Ishikawa (cell line): ENCODE measurements around the gene GRM2.

ENCODE experiments used
- CEBPB ChIP-seq: IDR thresholded peaks from 2 replicates; pipeline ENCODE4 v1.6.1; 2012
- CREB1 ChIP-seq: IDR thresholded peaks from 2 replicates; pipeline ENCODE4 v1.6.1; 2012; ENCODE audit warnings: low read depth
- EGR1 ChIP-seq: IDR thresholded peaks from 2 replicates; pipeline ENCODE4 v1.6.1; 2012
- EP300 ChIP-seq: IDR thresholded peaks from 2 replicates; pipeline ENCODE4 v1.6.1; 2012; ENCODE audit warnings: borderline replicate concordance
- FOXM1 ChIP-seq: IDR thresholded peaks from 2 replicates; pipeline ENCODE4 v1.6.1; 2012; ENCODE audit warnings: low read depth, borderline replicate concordance
- NFIC ChIP-seq: IDR thresholded peaks from 2 replicates; pipeline ENCODE4 v1.6.1; 2012
- RAD21 ChIP-seq: IDR thresholded peaks from 2 replicates; pipeline ENCODE4 v1.6.1; 2012; ENCODE audit warnings: low read depth
- TAF1 ChIP-seq: IDR thresholded peaks from 2 replicates; pipeline ENCODE4 v1.6.1; 2012; ENCODE audit warnings: low read depth, mild to moderate bottlenecking
- TCF12 ChIP-seq: IDR thresholded peaks from 2 replicates; pipeline ENCODE4 v1.6.1; 2012; ENCODE audit warnings: low read depth
- TEAD4 ChIP-seq: IDR thresholded peaks from 2 replicates; pipeline ENCODE4 v1.6.1; 2012
- YY1 ChIP-seq: IDR thresholded peaks from 2 replicates; pipeline ENCODE4 v1.6.1; 2012; ENCODE audit warnings: low read depth
- ZBTB7A ChIP-seq: IDR thresholded peaks from 2 replicates; pipeline ENCODE4 v1.6.1; 2012; ENCODE audit warnings: low read depth
- TF ChIP-seq, protein P1 (sequence below): IDR thresholded peaks from 2 replicates; pipeline ENCODE4 v1.6.1; 2012; ENCODE audit warnings: low read depth, mild to moderate bottlenecking
- TF ChIP-seq, protein P2 (sequence below): IDR thresholded peaks from 2 replicates; pipeline ENCODE4 v1.6.1; 2012
- TF ChIP-seq, protein P3 (sequence below): IDR thresholded peaks from 2 replicates; pipeline ENCODE4 v1.6.1; 2012

Gene GRM2

DNA sequence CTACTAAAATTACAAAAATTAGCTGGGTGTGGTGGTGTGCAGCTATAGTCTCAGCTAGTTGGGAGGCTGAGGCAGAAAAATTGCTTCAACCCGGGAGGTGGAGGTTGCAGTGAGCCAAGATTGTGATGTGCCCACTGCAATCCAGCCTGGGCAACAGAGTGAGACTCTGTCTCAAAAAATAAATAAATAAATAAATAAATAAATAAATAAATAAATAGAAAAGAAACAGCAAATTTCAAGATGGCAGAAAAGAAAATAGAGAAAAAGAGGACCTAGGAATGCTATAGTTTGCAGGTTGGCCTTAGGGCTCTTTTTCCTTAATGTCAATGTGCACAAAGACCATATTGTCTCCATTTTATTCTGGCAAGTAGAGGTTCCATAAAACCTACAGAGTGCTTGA, 44.0 kb downstream of the GRM2 start:
- TF ChIP-seq RAD21 = no peak
- no peak for TF ChIP-seq NFIC
- TF ChIP-seq FOXM1 = no peak
- TF ChIP-seq, protein P1, sequence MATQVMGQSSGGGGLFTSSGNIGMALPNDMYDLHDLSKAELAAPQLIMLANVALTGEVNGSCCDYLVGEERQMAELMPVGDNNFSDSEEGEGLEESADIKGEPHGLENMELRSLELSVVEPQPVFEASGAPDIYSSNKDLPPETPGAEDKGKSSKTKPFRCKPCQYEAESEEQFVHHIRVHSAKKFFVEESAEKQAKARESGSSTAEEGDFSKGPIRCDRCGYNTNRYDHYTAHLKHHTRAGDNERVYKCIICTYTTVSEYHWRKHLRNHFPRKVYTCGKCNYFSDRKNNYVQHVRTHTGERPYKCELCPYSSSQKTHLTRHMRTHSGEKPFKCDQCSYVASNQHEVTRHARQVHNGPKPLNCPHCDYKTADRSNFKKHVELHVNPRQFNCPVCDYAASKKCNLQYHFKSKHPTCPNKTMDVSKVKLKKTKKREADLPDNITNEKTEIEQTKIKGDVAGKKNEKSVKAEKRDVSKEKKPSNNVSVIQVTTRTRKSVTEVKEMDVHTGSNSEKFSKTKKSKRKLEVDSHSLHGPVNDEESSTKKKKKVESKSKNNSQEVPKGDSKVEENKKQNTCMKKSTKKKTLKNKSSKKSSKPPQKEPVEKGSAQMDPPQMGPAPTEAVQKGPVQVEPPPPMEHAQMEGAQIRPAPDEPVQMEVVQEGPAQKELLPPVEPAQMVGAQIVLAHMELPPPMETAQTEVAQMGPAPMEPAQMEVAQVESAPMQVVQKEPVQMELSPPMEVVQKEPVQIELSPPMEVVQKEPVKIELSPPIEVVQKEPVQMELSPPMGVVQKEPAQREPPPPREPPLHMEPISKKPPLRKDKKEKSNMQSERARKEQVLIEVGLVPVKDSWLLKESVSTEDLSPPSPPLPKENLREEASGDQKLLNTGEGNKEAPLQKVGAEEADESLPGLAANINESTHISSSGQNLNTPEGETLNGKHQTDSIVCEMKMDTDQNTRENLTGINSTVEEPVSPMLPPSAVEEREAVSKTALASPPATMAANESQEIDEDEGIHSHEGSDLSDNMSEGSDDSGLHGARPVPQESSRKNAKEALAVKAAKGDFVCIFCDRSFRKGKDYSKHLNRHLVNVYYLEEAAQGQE = no peak
- no peak for TF ChIP-seq ZBTB7A
- TF ChIP-seq EGR1 = no peak

DNA sequence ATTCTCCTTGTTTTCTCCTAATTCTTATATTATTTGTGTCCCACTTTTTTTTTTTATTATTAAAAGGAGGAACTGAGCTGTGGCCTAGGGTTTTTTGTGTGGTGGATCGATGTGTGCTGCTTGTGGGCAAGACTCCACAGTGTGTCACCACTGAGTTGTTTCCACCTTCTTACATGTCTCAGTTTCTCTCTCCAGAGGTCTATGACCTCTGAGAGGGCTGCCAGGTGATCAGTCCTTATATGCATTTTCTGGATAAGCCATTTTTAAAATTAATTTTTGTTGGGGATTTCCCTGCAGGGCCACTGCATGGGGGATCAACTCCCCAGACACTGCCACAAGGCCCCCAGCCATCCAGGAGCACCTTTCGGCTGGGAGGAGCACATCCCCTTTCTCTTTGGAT, 44.4 kb downstream of the GRM2 start:
- TF ChIP-seq ZBTB7A (no peak), TEAD4 (no peak), RAD21 (no peak), NFIC (no peak), CREB1 (no peak), YY1 (no peak), TCF12 (no peak), TAF1 (no peak), FOXM1 (no peak), CEBPB (no peak), EGR1 (no peak), EP300 (no peak)
- TF ChIP-seq, protein P2, sequence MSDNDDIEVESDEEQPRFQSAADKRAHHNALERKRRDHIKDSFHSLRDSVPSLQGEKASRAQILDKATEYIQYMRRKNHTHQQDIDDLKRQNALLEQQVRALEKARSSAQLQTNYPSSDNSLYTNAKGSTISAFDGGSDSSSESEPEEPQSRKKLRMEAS = no peak
- TF ChIP-seq, protein P3, sequence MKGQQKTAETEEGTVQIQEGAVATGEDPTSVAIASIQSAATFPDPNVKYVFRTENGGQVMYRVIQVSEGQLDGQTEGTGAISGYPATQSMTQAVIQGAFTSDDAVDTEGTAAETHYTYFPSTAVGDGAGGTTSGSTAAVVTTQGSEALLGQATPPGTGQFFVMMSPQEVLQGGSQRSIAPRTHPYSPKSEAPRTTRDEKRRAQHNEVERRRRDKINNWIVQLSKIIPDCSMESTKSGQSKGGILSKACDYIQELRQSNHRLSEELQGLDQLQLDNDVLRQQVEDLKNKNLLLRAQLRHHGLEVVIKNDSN = no peak

DNA sequence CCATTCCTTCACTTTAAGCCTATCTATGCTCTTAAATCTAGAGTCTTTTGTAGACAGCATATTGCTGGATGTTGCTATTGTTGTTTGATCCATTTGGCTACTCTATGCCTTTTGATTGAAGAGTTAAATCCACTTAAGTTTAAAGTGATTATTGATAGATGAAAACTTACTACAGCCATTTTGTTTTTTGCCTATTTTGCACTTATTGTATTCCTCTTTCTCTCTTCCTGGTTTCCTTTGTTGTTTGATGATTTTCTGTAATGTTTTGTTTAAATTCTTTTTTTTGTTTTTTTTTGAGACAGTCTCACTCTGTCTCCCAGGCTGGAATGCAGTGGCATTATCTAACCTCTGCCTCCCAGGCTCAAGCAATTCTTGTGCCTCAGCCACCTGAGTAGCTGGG, 52.3 kb downstream of the GRM2 start:
- TF ChIP-seq YY1 (no peak), TEAD4 (no peak), TAF1 (no peak), ZBTB7A (no peak), TCF12 (no peak), EGR1 (no peak), EP300 (no peak), RAD21 (no peak), CEBPB (no peak), NFIC (no peak), FOXM1 (no peak)
- TF ChIP-seq, protein P1 = no peak
- TF ChIP-seq, protein P3 = no peak
- TF ChIP-seq, protein P2 = no peak
